MM.1S (cell line): ENCODE data around the gene C20orf141.

Experiments used
- CTCF ChIP-seq: fragments of 300-600 bp; sonication (generic); IDR thresholded peaks from 2 replicates; pipeline ENCODE4 v1.5.1; 2016; ENCODE audit warnings: antibody characterized with exemption, low read length, mixed read lengths
- EZH2 ChIP-seq: fragments of 300-600 bp; sonication (generic); optimal IDR thresholded peaks from 2 replicates; pipeline ENCODE3; 2017; ENCODE audit warnings: low read depth, mild to moderate bottlenecking, antibody characterized with exemption, low read length, mixed read lengths
- EZH2phosphoT487 ChIP-seq: fragments of 300-600 bp; sonication (generic); IDR thresholded peaks from 2 replicates; pipeline ENCODE4 v1.6.1; 2018; ENCODE audit warnings: antibody characterized with exemption, low read length

- no peak for TF ChIP-seq CTCF
- TF ChIP-seq EZH2 = no peak
- no peak for TF ChIP-seq EZH2phosphoT487
These were observed 36.0 kb upstream of the C20orf141 start for GRCh38 chr20:2778602-2779321.
